GM23338 (cell line): ENCODE data around the gene EMILIN3. TPM values are rescaled to one million over a fixed set of nuclear protein-coding genes. Genes with fewer than 3 reads are reported as not detected.

Experiments used
- CREB1 ChIP-seq: fragments of 250-450 bp; sonication (Bioruptor Pico); IDR thresholded peaks from 2 replicates; pipeline ENCODE4 v1.5.0; 2020; ENCODE audit warnings: low read depth, mild to moderate bottlenecking, moderate library complexity
- CTCF ChIP-seq, 2 experiments: fragments of 200-600 bp in 1 of 2; sonication (generic) in 1 of 2; conservative IDR thresholded peaks; 2 replicates each; pipeline versions ENCODE4 v1.5.1 to v1.6.1; 2016 to 2017; ENCODE audit warnings: antibody characterized with exemption in 2 of 2, low read depth in 2 of 2, mild to moderate bottlenecking in 2 of 2, moderate library complexity in 1 of 2
- EZH2 ChIP-seq: fragments of 200-600 bp; sonication (generic); IDR thresholded peaks from one replicate; pipeline ENCODE4 v1.8.0; 2017; ENCODE audit warnings: antibody characterized with exemption, mild to moderate bottlenecking, low read depth; ENCODE audit not compliant: unreplicated experiment
- EZH2phosphoT487 ChIP-seq: fragments of 200-600 bp; sonication (generic); IDR thresholded peaks from one replicate; pipeline ENCODE4 v1.8.1; 2018; ENCODE audit warnings: antibody characterized with exemption; ENCODE audit not compliant: unreplicated experiment
- JUNB ChIP-seq: IDR thresholded peaks from one replicate; pipeline ENCODE4 v1.6.1; 2016; ENCODE audit warnings: antibody characterized with exemption; ENCODE audit not compliant: unreplicated experiment
- NANOG ChIP-seq: IDR thresholded peaks from 2 replicates; pipeline ENCODE4 v1.6.1; 2016; ENCODE audit warnings: antibody characterized with exemption, borderline replicate concordance
- STAT1 ChIP-seq: IDR thresholded peaks from one replicate; pipeline ENCODE4 v1.6.1; 2016; ENCODE audit warnings: antibody characterized with exemption; ENCODE audit not compliant: unreplicated experiment
- ZNF114 ChIP-seq: fragments of 250-450 bp; sonication (Bioruptor Pico); IDR thresholded peaks from 2 replicates; pipeline ENCODE4 v1.5.0; 2020; ENCODE audit warnings: mild to moderate bottlenecking, moderate library complexity
- polyA plus RNA-seq: library from polyadenylated mRNA; unstranded; fragments of >200 nt; fragmentation: Nextera tagmentation; extraction: Ambion mirVana; gene quantifications from 2 replicates; pipeline ENCODE4 v1.2.1, GENCODE V29; 2016
- total RNA-seq: library from RNA; depleted of rRNA; stranded (reverse); fragments of >200 nt; shearing (Covaris generic); gene quantifications from 2 replicates; pipeline ENCODE4 v1.2.3, GENCODE V29; 2014
- TF ChIP-seq, protein P1 (sequence below): fragments of 250-450 bp; sonication (Bioruptor Pico); IDR thresholded peaks from 2 replicates; pipeline ENCODE4 v1.5.0; 2020; ENCODE audit warnings: mild to moderate bottlenecking, moderate library complexity
- TF ChIP-seq, protein P2 (sequence below): IDR thresholded peaks from 2 replicates; pipeline ENCODE4 v1.6.1; 2016; ENCODE audit warnings: antibody characterized with exemption

The EMILIN3 gene
- total and polyA plus RNA-seq, 2 experiments from 2014 or later: 0.53 to 6.6 TPM

GRCh38 chr20:41359541-41360011 is 7.0 kb downstream of the EMILIN3 start (continued):
- TF ChIP-seq, protein P1, sequence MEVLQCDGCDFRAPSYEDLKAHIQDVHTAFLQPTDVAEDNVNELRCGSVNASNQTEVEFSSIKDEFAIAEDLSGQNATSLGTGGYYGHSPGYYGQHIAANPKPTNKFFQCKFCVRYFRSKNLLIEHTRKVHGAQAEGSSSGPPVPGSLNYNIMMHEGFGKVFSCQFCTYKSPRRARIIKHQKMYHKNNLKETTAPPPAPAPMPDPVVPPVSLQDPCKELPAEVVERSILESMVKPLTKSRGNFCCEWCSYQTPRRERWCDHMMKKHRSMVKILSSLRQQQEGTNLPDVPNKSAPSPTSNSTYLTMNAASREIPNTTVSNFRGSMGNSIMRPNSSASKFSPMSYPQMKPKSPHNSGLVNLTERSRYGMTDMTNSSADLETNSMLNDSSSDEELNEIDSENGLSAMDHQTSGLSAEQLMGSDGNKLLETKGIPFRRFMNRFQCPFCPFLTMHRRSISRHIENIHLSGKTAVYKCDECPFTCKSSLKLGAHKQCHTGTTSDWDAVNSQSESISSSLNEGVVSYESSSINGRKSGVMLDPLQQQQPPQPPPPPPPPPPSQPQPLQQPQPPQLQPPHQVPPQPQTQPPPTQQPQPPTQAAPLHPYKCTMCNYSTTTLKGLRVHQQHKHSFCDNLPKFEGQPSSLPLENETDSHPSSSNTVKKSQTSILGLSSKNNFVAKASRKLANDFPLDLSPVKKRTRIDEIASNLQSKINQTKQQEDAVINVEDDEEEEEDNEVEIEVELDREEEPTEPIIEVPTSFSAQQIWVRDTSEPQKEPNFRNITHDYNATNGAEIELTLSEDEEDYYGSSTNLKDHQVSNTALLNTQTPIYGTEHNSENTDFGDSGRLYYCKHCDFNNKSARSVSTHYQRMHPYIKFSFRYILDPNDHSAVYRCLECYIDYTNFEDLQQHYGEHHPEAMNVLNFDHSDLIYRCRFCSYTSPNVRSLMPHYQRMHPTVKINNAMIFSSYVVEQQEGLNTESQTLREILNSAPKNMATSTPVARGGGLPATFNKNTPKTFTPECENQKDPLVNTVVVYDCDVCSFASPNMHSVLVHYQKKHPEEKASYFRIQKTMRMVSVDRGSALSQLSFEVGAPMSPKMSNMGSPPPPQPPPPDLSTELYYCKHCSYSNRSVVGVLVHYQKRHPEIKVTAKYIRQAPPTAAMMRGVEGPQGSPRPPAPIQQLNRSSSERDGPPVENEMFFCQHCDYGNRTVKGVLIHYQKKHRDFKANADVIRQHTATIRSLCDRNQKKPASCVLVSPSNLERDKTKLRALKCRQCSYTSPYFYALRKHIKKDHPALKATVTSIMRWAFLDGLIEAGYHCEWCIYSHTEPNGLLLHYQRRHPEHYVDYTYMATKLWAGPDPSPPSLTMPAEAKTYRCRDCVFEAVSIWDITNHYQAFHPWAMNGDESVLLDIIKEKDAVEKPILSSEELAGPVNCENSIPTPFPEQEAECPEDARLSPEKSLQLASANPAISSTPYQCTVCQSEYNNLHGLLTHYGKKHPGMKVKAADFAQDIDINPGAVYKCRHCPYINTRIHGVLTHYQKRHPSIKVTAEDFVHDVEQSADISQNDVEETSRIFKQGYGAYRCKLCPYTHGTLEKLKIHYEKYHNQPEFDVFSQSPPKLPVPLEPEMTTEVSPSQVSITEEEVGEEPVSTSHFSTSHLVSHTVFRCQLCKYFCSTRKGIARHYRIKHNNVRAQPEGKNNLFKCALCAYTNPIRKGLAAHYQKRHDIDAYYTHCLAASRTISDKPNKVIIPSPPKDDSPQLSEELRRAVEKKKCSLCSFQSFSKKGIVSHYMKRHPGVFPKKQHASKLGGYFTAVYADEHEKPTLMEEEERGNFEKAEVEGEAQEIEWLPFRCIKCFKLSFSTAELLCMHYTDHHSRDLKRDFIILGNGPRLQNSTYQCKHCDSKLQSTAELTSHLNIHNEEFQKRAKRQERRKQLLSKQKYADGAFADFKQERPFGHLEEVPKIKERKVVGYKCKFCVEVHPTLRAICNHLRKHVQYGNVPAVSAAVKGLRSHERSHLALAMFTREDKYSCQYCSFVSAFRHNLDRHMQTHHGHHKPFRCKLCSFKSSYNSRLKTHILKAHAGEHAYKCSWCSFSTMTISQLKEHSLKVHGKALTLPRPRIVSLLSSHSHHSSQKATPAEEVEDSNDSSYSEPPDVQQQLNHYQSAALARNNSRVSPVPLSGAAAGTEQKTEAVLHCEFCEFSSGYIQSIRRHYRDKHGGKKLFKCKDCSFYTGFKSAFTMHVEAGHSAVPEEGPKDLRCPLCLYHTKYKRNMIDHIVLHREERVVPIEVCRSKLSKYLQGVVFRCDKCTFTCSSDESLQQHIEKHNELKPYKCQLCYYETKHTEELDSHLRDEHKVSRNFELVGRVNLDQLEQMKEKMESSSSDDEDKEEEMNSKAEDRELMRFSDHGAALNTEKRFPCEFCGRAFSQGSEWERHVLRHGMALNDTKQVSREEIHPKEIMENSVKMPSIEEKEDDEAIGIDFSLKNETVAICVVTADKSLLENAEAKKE (CRISPR knock-in tag): no peak
- TF ChIP-seq EZH2phosphoT487 (no peak), EZH2 (no peak), CTCF (conservative IDR thresholded peaks at IDR 0.05; ENCODE audit: low read depth in 2 of 2) (no peak), ZNF114 (CRISPR knock-in tag) (no peak), CREB1 (CRISPR knock-in tag) (no peak), STAT1 (no peak), NANOG (no peak), JUNB (no peak)
- TF ChIP-seq, protein P2, sequence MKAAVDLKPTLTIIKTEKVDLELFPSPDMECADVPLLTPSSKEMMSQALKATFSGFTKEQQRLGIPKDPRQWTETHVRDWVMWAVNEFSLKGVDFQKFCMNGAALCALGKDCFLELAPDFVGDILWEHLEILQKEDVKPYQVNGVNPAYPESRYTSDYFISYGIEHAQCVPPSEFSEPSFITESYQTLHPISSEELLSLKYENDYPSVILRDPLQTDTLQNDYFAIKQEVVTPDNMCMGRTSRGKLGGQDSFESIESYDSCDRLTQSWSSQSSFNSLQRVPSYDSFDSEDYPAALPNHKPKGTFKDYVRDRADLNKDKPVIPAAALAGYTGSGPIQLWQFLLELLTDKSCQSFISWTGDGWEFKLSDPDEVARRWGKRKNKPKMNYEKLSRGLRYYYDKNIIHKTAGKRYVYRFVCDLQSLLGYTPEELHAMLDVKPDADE: no peak
